ENCODE measurements around the gene CFAP74.

Gene CFAP74

GRCh38 chr1:2021550-2021949 is 18.0 kb upstream of the CFAP74 start:
- no peak for DNase-seq (ENCODE audit: extremely low spot score)
- ChIA-PET CTCF (interaction anchor here (2.7 kb wide), 1 partner anchor 23 kb away, joined by 10 read pairs; no protein-coding TSS in a partner anchor), POLR2A (no interaction called here)
- TF ChIP-seq CTCF (IDR thresholded peaks at IDR 0.05; ENCODE audit: control extremely low read depth, extremely low read depth, low read depth, missing control alignments), result no peak

- ChIA-PET CTCF (interaction anchor here (2.7 kb wide), 1 partner anchor 24 kb away, joined by 10 read pairs; no protein-coding TSS in a partner anchor), POLR2A (no interaction called here)
- DNase-seq (ENCODE audit: extremely low spot score), result no peak
- no peak for TF ChIP-seq CTCF (IDR thresholded peaks at IDR 0.05; ENCODE audit: control extremely low read depth, extremely low read depth, low read depth, missing control alignments)
Measured at GRCh38 chr1:2020310-2020655, 16.7 kb upstream of the CFAP74 start.

GRCh38 chr1:2019571-2020309 is 16.2 kb upstream of the CFAP74 start:
- ChIA-PET POLR2A (no interaction called here), CTCF (interaction anchor here (2.7 kb wide), 1 partner anchor 25 kb away, joined by 10 read pairs; no protein-coding TSS in a partner anchor)
- DNase-seq (ENCODE audit: extremely low spot score), result no peak
- no peak for TF ChIP-seq CTCF (IDR thresholded peaks at IDR 0.05; ENCODE audit: control extremely low read depth, extremely low read depth, low read depth, missing control alignments)

GRCh38 chr1:2019172-2019543 is 15.6 kb upstream of the CFAP74 start, which contains the start of gene GABRD:
TSS of gene GABRD (plus strand) at chr1:2019345. CDS start at chr1:2019424, 79 bp downstream.
- CTCF ChIA-PET, result no interaction called here
- no peak for TF ChIP-seq CTCF (IDR thresholded peaks at IDR 0.05; ENCODE audit: control extremely low read depth, extremely low read depth, low read depth, missing control alignments)
- no peak for DNase-seq (ENCODE audit: extremely low spot score)
- POLR2A ChIA-PET, result no interaction called here

- ChIA-PET POLR2A (no interaction called here), CTCF (no interaction called here)
Measured at GRCh38 chr1:2018217-2019171, 14.9 kb upstream of the CFAP74 start.

More at GRCh38 chr1:2018217-2019171, 14.9 kb upstream of the CFAP74 start:
- TF ChIP-seq CTCF (IDR thresholded peaks at IDR 0.05; ENCODE audit: control extremely low read depth, extremely low read depth, low read depth, missing control alignments), result no peak
- DNase-seq (ENCODE audit: extremely low spot score), result no peak
